Activated CD4-positive, alpha-beta T cell treated with anti-CD3 and anti-CD28 coated beads, Interleukin-2, amount 50 U/mL, for 48 hours (primary cell): Measurements from ENCODE around the gene RNASEH2B.
A peak's percentile ranks its signal among the peaks of the same experiment; 100 is the strongest.

Experiments used
- DNase-seq, 2 experiments: peaks; one replicate each; pipeline ENCODE4 v3.0.0-alpha.2; 2020

RNASEH2B gene

GRCh38 chr13:50908371-50908770 lies 1.2 kb upstream of the RNASEH2B start:
- DNase-seq: no peak

- DNase-seq: no peak
These were observed 854 bp downstream of the RNASEH2B start for GRCh38 chr13:50910485-50910805.

GRCh38 chr13:50911081-50911631 lies 1.6 kb downstream of the RNASEH2B start:
- DNase-seq: no peak

- DNase-seq: peak; percentile 96 to 97
These were observed 2.6 kb downstream of the RNASEH2B start for GRCh38 chr13:50911937-50912795.

DNA sequence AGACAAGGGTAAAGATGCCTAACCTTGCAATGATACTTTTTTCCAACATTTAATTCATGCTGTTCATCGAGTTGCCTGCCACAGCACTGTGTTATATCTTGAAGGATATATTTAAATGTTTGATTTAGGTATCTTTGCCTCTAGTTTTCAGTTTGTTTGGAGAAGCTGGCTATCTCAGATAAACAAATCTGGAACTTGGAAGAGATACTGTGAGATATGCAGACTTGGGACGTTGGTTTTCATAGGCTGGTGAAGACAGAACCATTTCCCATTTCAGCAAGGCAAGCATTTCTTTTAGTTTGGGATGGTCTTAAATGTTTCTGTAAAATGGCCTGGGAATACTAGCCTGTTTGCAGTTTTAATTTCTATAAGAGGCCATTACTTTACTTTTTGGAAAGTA lies 3.3 kb downstream of the RNASEH2B start:
- DNase-seq: no peak

DNA sequence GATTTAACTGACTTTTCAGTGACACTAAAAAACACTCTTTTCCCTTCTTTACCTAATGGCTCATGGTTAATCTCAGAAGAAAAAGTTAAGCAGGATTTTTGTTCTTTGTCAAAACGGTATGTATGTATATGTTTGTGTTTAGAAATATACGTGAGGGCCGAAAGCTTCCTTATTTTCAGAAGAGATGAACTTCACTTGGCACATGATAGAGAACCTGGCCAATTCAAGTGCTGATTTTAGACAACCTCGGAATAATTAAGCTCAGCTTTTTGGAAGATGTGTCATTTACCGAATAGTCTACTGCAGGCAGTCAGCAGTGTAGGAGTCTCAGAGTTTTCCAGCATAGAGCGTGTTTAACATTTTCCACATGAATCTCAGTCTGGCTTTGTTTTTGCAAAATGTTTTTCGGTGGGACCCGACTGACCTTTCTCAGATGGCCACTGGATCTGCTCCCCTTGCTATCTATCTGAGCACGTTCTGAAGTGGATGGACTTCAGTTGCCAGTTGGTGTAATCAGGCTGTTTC lies 4.6 kb downstream of the RNASEH2B start:
- no peak for DNase-seq

GRCh38 chr13:50914848-50915247 lies 5.3 kb downstream of the RNASEH2B start:
- DNase-seq: no peak

DNA sequence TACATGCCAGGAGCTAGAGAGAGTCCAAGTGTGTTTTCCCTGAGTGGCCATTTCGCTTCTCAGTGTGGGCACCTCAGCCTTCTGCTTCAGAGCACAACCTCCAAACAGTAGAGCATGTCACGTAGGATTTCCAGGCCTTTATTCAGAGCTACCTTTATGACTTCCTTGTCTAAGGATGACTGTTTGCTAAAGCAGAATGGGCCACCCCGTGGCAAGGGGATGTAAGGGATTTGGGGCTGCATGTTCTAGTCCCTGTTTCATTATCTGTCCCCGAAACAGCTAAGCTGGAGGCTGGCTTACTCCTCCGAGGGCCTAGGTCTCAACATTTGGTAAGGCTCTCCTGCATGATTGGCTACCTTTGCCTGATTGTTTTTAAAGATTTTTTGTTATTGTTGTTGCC lies 6.0 kb downstream of the RNASEH2B start:
- peak in 1 of 2 experiments; percentile 35 for DNase-seq

DNA sequence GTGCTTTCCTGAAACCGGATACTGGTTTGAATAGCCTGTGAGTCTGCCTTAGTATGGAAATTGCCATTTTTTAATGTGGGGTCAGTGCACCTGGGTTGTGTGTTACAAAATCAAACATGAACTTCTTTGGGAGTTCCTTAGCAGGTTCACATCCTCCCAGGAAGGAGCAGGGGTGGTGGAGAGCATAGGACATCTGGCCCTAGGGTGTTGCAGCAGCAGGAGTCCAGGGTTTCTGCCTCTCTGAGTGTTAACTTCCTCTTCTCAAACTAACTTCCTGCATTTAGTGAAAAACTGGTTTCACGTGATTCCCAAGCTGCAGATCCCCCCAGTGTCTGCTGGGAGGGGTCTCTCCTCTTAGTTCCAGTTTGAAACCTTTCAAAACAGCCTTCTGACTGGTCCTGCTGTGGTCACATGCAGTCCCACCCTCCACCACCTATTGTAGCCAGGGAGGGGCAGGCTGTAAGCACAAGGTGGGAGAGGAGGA lies 7.2 kb downstream of the RNASEH2B start:
- DNase-seq: no peak

GRCh38 chr13:50917572-50917971 lies 8.0 kb downstream of the RNASEH2B start:
- no peak for DNase-seq

DNA sequence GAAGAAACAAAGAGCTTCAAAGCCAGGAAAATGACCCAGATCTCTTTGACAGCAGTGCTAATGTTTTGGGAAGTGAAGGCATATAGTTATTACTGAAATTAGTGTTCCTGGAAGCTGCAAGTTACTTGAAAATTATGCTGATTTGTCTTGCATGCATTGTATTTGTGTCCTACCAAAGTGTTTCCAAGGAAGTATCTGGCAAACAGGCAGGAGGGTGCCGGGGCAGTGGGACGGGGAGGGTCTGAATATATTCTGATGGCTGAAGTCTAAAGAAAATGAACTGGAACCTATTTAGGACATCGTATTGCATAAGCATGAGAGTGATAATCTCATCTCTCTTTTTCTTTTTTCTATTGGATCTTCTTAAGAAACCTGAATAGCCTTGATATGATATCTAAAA lies 9.0 kb downstream of the RNASEH2B start:
- DNase-seq: no peak

DNA sequence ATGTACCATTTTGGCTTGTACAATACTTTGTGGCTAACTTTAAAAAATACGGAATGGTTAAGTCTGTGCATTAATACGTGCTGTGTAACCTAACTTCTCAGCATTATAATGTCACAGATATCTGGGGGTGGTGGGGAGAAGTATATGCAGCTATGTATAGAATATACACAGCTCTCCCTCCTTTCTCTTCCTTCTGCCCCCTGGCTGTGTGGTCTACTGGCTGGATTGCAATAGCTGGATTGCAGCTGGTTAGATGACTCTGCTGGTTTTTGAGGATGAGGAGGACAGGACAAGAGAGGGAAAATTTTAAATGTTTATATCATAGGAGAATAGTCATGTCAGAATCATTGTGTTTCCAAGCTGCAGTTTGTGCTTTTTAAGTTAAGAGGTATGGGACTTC lies 9.7 kb downstream of the RNASEH2B start:
- no peak for DNase-seq

DNA sequence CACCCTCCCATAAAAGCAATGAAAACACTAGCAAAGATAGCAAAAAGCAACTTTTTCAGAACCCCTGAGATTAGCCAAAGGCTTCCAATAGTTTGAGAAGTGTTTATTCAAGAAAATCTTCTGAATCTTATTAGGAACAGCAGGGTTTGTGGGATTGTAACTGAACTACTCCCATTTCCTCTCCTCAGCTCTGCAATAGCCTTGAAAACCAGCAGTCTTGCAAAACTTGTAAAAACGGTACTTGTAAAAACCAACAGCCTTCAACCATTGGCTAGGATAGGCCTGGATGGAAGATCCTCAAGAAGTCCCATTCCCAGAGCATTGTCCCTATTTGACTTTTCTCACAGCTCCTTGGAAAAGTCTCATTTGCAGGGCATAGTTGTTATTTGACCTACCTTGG lies 12.1 kb downstream of the RNASEH2B start:
- no peak for DNase-seq

DNA sequence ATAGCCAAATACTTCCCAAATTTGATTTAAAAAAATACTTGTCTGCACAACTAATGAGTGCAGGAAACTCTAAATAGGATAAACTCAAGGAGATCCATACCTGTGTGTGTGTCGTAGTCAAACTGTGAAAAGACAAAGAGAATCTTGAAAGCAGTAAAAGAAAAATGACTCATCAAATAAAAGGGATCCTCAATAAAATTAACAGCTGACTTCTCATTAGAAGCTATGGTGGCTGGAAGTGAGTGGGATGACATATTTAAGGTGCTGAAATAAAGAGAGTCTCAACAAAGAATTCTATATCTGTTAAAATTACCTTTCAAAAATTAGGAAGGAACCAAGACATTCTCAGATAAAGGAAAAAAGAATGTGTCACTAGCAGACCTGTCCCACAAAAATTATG lies 13.7 kb downstream of the RNASEH2B start:
- no peak for DNase-seq

DNA sequence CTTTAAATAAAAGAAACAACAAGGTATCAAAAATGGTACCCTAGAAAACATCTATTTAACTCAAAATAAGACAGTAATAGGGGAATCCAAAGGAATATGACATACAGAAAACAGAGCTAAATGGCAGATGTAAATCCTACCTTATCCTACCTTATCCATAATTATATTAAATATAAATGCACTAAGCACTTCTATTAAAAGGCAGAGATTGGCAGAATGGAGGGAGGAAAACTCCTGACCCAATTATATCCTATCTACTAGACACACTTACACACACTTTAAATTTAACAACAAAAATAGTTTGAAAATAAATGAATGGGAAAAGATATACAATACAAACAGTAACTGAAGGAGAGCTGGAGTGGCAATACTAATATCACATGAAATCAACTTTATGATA lies 14.4 kb downstream of the RNASEH2B start:
- DNase-seq: no peak

DNA sequence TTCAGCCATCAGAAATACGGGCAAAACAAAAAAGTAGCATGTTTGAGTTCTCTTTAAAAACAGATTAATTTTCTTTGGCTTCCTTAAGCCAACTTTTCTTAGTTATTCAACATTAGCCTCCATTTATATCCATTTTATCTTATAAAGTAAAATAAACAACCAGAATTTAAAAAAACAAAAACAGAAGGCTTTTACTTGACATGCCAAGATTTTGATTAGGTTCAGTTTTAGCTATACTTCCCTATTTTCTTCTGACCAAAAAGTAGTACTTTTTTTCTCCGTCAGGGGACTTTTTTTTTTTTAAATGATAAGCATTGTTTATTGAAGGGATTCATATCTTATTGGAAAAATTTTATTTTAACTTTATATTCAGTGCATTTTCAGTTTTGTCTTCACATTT lies 18.1 kb downstream of the RNASEH2B start:
- no peak for DNase-seq

DNA sequence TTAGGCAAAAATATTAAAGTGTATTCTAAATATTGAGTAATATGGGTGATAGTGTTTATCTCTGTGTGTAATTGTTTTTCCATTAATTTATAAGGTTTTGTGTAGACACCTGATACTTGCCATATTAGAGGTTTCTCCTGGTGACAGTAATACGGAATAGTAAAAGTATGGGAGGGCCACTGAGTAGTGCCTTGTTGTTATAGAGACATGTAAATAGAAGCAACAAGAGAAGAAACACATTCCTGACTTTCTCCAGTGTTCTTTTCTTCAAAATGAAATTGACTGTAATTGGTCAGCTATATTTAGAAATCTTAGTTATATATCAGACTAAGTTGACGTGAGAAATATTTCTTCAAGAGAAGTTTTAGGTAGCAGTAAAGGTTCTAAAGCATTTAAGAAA lies 18.5 kb downstream of the RNASEH2B start:
- DNase-seq: no peak

- no peak for DNase-seq
These were observed 19.3 kb downstream of the RNASEH2B start for GRCh38 chr13:50928659-50929462.

- no peak for DNase-seq
These were observed 22.5 kb downstream of the RNASEH2B start for GRCh38 chr13:50932091-50932490.

DNA sequence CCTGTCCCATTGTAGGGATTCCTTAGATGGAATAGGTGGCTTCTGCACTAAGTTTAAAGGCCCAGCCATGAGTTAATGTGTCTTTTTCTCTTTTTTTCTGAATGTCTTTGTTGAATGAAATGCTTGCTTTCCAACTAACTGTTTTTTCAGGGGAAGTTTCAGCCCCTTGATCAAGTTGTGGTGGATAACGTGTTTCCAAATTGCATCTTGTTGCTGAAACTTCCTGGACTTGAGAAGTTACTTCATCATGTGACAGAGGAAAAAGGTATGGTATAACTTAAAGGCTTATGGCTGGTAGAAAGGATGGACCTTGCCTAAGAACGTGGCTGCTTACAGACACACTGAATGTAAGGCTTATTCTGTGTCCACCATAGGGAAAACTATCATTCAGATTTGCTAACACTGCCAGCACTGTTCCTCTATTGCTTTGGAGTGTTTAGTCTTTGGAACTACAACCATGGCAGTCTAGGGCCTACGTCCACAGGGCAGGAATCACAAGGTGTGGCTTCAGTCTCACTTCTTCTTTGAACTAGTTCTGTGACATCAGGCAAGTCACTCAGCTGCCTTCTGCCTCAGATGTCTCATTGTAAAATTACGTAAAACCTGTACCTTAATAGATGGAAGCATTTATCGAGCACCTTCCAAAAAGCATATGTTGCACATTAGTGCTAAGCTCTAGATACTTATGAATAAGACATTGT lies 25.3 kb downstream of the RNASEH2B start:
- no peak for DNase-seq

GRCh38 chr13:50936679-50937078 lies 27.1 kb downstream of the RNASEH2B start:
- DNase-seq: no peak

- DNase-seq: no peak
These were observed 30.9 kb downstream of the RNASEH2B start for GRCh38 chr13:50940509-50940908.

DNA sequence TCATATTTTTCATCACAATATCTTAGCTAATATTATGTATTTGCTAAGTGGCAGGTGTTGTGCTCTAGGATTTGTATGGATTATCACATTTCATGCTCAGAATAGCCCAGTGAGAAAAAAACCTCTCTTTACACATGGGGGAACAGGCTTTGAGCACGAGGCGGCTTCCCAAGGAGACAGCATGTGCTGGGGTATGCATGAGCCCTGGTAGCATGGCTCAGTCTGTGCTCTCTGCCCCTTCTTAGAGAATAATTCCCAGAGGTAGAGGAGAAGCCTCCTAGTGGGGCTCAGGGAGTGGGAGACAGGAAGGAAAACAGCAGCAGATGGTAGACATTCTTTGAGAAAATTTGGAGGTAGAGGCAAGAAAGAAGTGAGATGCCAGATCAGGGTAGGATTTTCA lies 31.6 kb downstream of the RNASEH2B start:
- no peak for DNase-seq
